Natural killer cell (primary cell): ENCODE measurements around the gene PTPN12. TPM values are rescaled to one million over a fixed set of nuclear protein-coding genes. Genes with fewer than 3 reads are reported as not detected.

Source experiments
- ATAC-seq, 3 donors: fragments of 150-1000 bp in 2 of 3; fragments of 200-7000 bp in 1 of 3; cut with Tn5 transposase; 1 replicate in 1 of 3; 2 replicates in 2 of 3; pipeline ENCODE4 v1.10.0; 2021; ENCODE audit warnings: mild to moderate bottlenecking in 2 of 3, moderate library complexity in 2 of 3
- DNase-seq, 2 donors: peaks; one replicate each; pipeline versions ENCODE4 v3.0.0 to v3.0.0-alpha.2; 2013 to 2021; ENCODE audit warnings: mixed read lengths in 1 of 2
- H3K27ac ChIP-seq: one replicate; pipeline ENCODE4 v1.5.1; 2013; ENCODE audit warnings: mild to moderate bottlenecking, low read length
- H3K27me3 ChIP-seq: one replicate; pipeline ENCODE4 v1.6.1; 2013; ENCODE audit warnings: low read length; ENCODE audit not compliant: control insufficient read depth, insufficient read depth
- H3K36me3 ChIP-seq: one replicate; pipeline ENCODE4 v1.6.1; 2013; ENCODE audit warnings: low read length; ENCODE audit not compliant: control insufficient read depth, insufficient read depth
- H3K4me1 ChIP-seq: one replicate; pipeline ENCODE4 v1.6.1; 2013; ENCODE audit warnings: low read length; ENCODE audit not compliant: control insufficient read depth, insufficient read depth
- H3K4me3 ChIP-seq: one replicate; pipeline ENCODE4 v1.5.1; 2013; ENCODE audit warnings: low read length
- H3K9me3 ChIP-seq: one replicate; pipeline ENCODE4 v1.6.1; 2013; ENCODE audit warnings: low read length; ENCODE audit not compliant: control insufficient read depth, insufficient read depth
- H3K27ac Mint-ChIP-seq, 2 donors: one replicate each; pipeline ENCODE4 v1.8.0; 2022; ENCODE audit warnings: mild to moderate bottlenecking in 2 of 2, mixed read lengths in 2 of 2, moderate library complexity in 1 of 2
- H3K27me3 Mint-ChIP-seq, 2 donors: one replicate each; pipeline ENCODE4 v1.8.0; 2022; ENCODE audit warnings: low read depth in 2 of 2, mixed read lengths in 2 of 2
- H3K36me3 Mint-ChIP-seq: one replicate; pipeline ENCODE4 v1.8.0; 2022; ENCODE audit warnings: mixed read lengths
- H3K4me1 Mint-ChIP-seq, 2 donors: one replicate each; pipeline ENCODE4 v1.8.0; 2022; ENCODE audit warnings: mixed read lengths in 2 of 2
- H3K4me3 Mint-ChIP-seq: one replicate; pipeline ENCODE4 v1.8.0; 2022; ENCODE audit warnings: mild to moderate bottlenecking, moderate library complexity, mixed read lengths
- H3K9me3 Mint-ChIP-seq, 2 donors: one replicate each; pipeline ENCODE4 v1.8.0; 2022; ENCODE audit warnings: mixed read lengths in 2 of 2
- WGBS: methylation state at CpG from one replicate; pipeline ENCODE4 v1.1.7; 2013; ENCODE audit warnings: missing lambda C conversion rate; ENCODE audit not compliant: insufficient coverage; 5-methylcytosine and 5-hydroxymethylcytosine counted together
- intact Hi-C: fragments of 100-400 bp; cut with micrococcal nuclease; formaldehyde crosslinking; loops from one replicate; pipeline ENCODE4 v1.14.2; 2022
- total RNA-seq, 4 donors: library from RNA; stranded (reverse); fragments of 120-200 nt in 1 of 4; gene quantifications; one replicate each; pipeline versions ENCODE4 v1.2.3 to v1.2.4, GENCODE V29; 2013 to 2022
- TF ChIP-seq, protein P1 (sequence below): fragments of 200-600 bp; IDR thresholded peaks from one replicate; pipeline ENCODE4 v1.8.0; 2022; ENCODE audit warnings: antibody characterized with exemption

Gene PTPN12
- total RNA-seq, 3 donors from 2014 or later (not counting 1 experiment from before 2014, with no cell fraction given) = 261 to 396 (median 263) TPM

GRCh38 chr7:77525231-77525630 lies 11.9 kb upstream of the PTPN12 start:
- Mint-ChIP-seq H3K4me1 (peaks cover 6 to 8% of the 10 kb centered on the region in 2 donors), H3K4me3 (no peak overlapping the region), H3K9me3 (no peaks in the 10 kb centered on the region), H3K27ac (no peak overlapping the region), H3K36me3 (no peaks in the 10 kb centered on the region), H3K27me3 (peaks cover 0 to 2% of the 10 kb centered on the region in 2 donors)
- H3K36me3 ChIP-seq = no peaks in the 10 kb centered on the region
- no peak overlapping the region for H3K4me3 ChIP-seq
- 78% methylated on average over 1 of the region's 2 CpGs for WGBS
- no peaks in the 10 kb centered on the region for H3K27me3 ChIP-seq
- no peak overlapping the region for H3K27ac ChIP-seq
- H3K9me3 ChIP-seq = no peaks in the 10 kb centered on the region
- DNase-seq (no peak), ATAC-seq (no peak)
- TF ChIP-seq, protein P1, sequence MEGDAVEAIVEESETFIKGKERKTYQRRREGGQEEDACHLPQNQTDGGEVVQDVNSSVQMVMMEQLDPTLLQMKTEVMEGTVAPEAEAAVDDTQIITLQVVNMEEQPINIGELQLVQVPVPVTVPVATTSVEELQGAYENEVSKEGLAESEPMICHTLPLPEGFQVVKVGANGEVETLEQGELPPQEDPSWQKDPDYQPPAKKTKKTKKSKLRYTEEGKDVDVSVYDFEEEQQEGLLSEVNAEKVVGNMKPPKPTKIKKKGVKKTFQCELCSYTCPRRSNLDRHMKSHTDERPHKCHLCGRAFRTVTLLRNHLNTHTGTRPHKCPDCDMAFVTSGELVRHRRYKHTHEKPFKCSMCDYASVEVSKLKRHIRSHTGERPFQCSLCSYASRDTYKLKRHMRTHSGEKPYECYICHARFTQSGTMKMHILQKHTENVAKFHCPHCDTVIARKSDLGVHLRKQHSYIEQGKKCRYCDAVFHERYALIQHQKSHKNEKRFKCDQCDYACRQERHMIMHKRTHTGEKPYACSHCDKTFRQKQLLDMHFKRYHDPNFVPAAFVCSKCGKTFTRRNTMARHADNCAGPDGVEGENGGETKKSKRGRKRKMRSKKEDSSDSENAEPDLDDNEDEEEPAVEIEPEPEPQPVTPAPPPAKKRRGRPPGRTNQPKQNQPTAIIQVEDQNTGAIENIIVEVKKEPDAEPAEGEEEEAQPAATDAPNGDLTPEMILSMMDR = no peak
- peaks cover 1% of the 10 kb centered on the region for H3K4me1 ChIP-seq
- intact Hi-C loops = no loop called here

GRCh38 chr7:77528368-77528767 lies 8.7 kb upstream of the PTPN12 start:
- H3K4me1 Mint-ChIP-seq = peaks cover 16 to 26% of the 10 kb centered on the region in 2 donors
- DNase-seq (no peak), ATAC-seq (no peak)
- Histone ChIP-seq H3K4me3 (no peak overlapping the region), H3K27me3 (no peaks in the 10 kb centered on the region), H3K4me1 (peaks cover 12% of the 10 kb centered on the region), H3K36me3 (no peaks in the 10 kb centered on the region), H3K27ac (no peak overlapping the region), H3K9me3 (no peaks in the 10 kb centered on the region)
- intact Hi-C loops = no loop called here
- H3K4me3 Mint-ChIP-seq = no peak overlapping the region
- H3K27me3 Mint-ChIP-seq = peaks cover 0 to under 1% of the 10 kb centered on the region in 2 donors
- TF ChIP-seq, protein P1 = no peak
- no peaks in the 10 kb centered on the region for H3K36me3 Mint-ChIP-seq
- H3K27ac Mint-ChIP-seq = no peak overlapping the region
- no peaks in the 10 kb centered on the region for H3K9me3 Mint-ChIP-seq

- no peak for ATAC-seq
- Histone ChIP-seq H3K27ac (no peak overlapping the region), H3K4me1 (peaks cover 12% of the 10 kb centered on the region), H3K9me3 (no peaks in the 10 kb centered on the region), H3K36me3 (no peaks in the 10 kb centered on the region), H3K4me3 (no peak overlapping the region), H3K27me3 (no peaks in the 10 kb centered on the region)
- Mint-ChIP-seq H3K4me1 (peaks cover 16 to 26% of the 10 kb centered on the region in 2 donors), H3K9me3 (no peaks in the 10 kb centered on the region), H3K27ac (peak overlapping the region in 1 of 2 donors; percentile 82), H3K36me3 (no peaks in the 10 kb centered on the region), H3K27me3 (no peaks in the 10 kb centered on the region), H3K4me3 (no peak overlapping the region)
- TF ChIP-seq, protein P1 = no peak
- 100% methylated on average over 2 of the region's 4 CpGs for WGBS
- DNase-seq = no peak
- intact Hi-C loops = no loop called here
These were observed 7.8 kb upstream of the PTPN12 start for GRCh38 chr7:77529279-77529678.

DNA sequence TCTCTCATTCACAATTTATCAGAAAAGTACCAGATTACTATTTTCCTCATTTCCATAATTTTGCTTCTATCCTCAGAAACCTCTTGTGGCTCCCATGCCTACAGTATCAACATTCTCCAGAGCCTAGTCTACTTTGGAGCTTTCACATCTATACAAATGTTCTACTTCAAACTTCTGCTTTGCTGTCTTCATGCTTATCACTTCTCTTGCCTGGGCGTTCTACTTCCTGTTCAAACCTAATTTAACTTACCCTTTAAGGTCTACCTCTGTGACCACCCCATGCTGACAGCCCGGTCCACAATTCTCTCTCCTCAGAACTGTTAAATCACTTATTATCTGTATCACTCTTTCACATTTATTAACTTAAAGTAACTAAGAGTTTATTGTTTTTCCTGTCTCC lies 6.1 kb upstream of the PTPN12 start:
- TF ChIP-seq, protein P1 = no peak
- intact Hi-C loops = no loop called here
- WGBS = 5% methylated on average over 2 of the region's 2 CpGs
- ATAC-seq = peak; percentile 56 to 85 (median 64)
- Mint-ChIP-seq H3K36me3 (no peaks in the 10 kb centered on the region), H3K27ac (peak overlapping the region; percentile 79 to 82), H3K4me3 (peak overlapping the region; percentile 80), H3K9me3 (no peaks in the 10 kb centered on the region), H3K27me3 (no peaks in the 10 kb centered on the region), H3K4me1 (peaks cover 20 to 31% of the 10 kb centered on the region in 2 donors)
- Histone ChIP-seq H3K4me1 (peaks cover 15% of the 10 kb centered on the region), H3K36me3 (no peaks in the 10 kb centered on the region), H3K27me3 (no peaks in the 10 kb centered on the region), H3K4me3 (no peak overlapping the region), H3K27ac (peak overlapping the region; percentile 1), H3K9me3 (no peaks in the 10 kb centered on the region)
- DNase-seq = no peak
